Gastrocnemius medialis (tissue), 4 donors: ENCODE data around the gene GOSR1. TPM values are rescaled to one million over a fixed set of nuclear protein-coding genes. Genes with fewer than 3 reads are reported as not detected.
"Not testable (repeated sequence)": the region's sequence is repeated elsewhere in the genome, so short reads cannot be mapped to it uniquely, and the experiment has no call there.

Source experiments
- ATAC-seq, 2 donors: fragments of 150-250 bp; one replicate each; pipeline ENCODE4 v1.9.1; 2016
- DNase-seq, 2 donors: peaks; one replicate each; pipeline ENCODE4 v3.0.0-alpha.2; 2019
- H3K27ac ChIP-seq, 4 donors: fragments of 200-600 bp; sonication (generic); 1 replicate in 1 of 4; 2 replicates in 3 of 4; pipeline ENCODE4 v1.5.1; 2016 to 2018; ENCODE audit warnings: mild to moderate bottlenecking in 2 of 4, moderate library complexity in 1 of 4
- H3K27me3 ChIP-seq, 3 donors: fragments of 200-600 bp; sonication (generic) in 2 of 3; 1 replicate in 1 of 3; 2 replicates in 2 of 3; pipeline versions ENCODE4 v1.5.1 to v1.6.0; 2016 to 2019; ENCODE audit warnings: mild to moderate bottlenecking in 1 of 3, moderate library complexity in 1 of 3
- H3K36me3 ChIP-seq, 2 donors: fragments of 200-600 bp; sonication (generic) in 1 of 2; one replicate each; pipeline ENCODE4 v1.5.1; 2017 to 2018
- H3K4me1 ChIP-seq, 2 donors: fragments of 200-600 bp; sonication (generic) in 1 of 2; one replicate each; pipeline ENCODE4 v1.5.1; 2016 to 2017; ENCODE audit warnings: mild to moderate bottlenecking in 2 of 2
- H3K4me3 ChIP-seq, 4 donors: fragments of 200-600 bp; sonication (generic) in 3 of 4; 1 replicate in 1 of 4; 2 replicates in 3 of 4; pipeline ENCODE4 v1.5.1; 2016 to 2019; ENCODE audit warnings: mild to moderate bottlenecking in 2 of 4
- H3K9me3 ChIP-seq, 3 donors: fragments of 200-600 bp; sonication (generic) in 2 of 3; 1 replicate in 1 of 3; 2 replicates in 2 of 3; pipeline ENCODE4 v1.5.1; 2016 to 2019
- POLR2A ChIP-seq, 2 donors: fragments of 450-650 bp; IDR thresholded peaks; one replicate each; pipeline ENCODE4 v1.6.1; 2017; ENCODE audit warnings: antibody characterized with exemption in 2 of 2, mild to moderate bottlenecking in 2 of 2, moderate library complexity in 2 of 2
- in situ Hi-C, 4 donors: fragments of 200-750 bp; cut with MboI; loops; one replicate each; pipeline versions ENCODE4 v1.15.0 to v1.8.0; 2017; ENCODE audit warnings: low sequenced_read_pairs in 4 of 4
- intact Hi-C: fragments of 100-400 bp; cut with DNase I; formaldehyde crosslinking; loops from one replicate; pipeline ENCODE4 v1.15.1; 2023; ENCODE audit warnings: low total_unique reads
- total RNA-seq, 4 donors: library from RNA; depleted of rRNA; stranded (reverse); fragments of >200 nt; gene quantifications; one replicate each; pipeline versions ENCODE4 v1.1.0 to v1.2.3, GENCODE V29; 2016
- TF ChIP-seq, protein P1 (sequence below), 5 experiments: fragments of 450-650 bp in 3 of 5; fragments of 200-600 bp in 2 of 5; sonication (generic) in 2 of 5; IDR thresholded peaks in 4 of 5; conservative IDR thresholded peaks in 1 of 5; 1 replicate in 4 of 5; 2 replicates in 1 of 5; pipeline ENCODE4 v1.5.1; 2016 to 2019; ENCODE audit warnings: antibody characterized with exemption in 5 of 5, mild to moderate bottlenecking in 3 of 5, moderate library complexity in 3 of 5

The GOSR1 gene
- total RNA-seq, 4 donors from 2014 or later, result 22.7 to 29.1 (median 25.8) TPM

- in situ Hi-C loops, result no loop called here
- no peaks in the 10 kb centered on the region for H3K9me3 ChIP-seq
These were observed 94.7 kb downstream of the GOSR1 start for GRCh38 chr17:30571921-30572320.

DNA sequence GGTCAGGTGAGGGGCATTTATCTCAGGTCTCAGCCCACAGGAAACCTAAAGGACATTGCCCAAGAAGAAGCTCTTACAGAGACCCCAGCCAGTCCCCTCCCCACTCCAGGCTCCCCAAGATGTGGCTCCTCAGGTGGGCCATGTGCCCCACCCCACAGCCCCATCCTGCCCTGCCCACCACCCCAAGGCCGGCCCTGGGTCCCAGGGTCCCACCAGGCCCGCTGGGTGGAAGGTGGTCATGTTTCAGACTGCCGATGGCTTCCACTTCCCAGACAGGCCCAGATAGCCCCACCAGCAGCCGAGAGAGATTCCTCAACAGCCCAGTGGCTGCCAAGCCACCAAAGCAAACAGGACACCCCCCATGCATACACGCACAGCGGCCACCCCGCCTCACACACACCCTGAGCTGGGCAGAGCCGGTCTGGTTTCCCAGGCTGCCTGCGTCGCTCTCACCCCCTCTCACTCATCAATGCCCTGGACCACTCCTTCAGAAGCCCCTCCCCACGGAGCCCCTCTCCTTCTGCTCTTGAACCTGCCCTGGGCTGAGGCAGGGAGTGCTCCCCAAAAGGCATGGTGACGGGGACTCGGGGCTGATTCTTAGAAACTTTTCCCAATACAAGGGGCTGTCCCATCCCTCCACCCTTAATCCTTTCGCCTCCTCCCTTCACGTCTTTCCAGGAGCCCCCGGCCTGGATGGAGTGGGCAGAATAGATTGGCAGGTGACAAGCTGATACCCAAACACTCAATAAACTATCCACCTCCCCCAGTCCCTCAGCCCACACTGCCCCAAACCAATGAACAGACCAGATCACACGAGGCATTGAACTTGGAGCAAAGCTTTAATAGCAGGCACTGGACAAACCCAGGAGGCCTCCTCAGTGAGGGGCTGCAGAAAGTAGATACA is 95.7 kb downstream of the GOSR1 start:
- in situ Hi-C loops, H3K27me3 ChIP-seq, ATAC-seq, H3K27ac ChIP-seq, H3K4me3 ChIP-seq, H3K4me1 ChIP-seq, H3K36me3 ChIP-seq, H3K9me3 ChIP-seq, DNase-seq, intact Hi-C loops: not testable (repeated sequence)

More at GRCh38 chr17:30571921-30572320, 94.7 kb downstream of the GOSR1 start:
- Histone ChIP-seq H3K36me3 (no peaks in the 10 kb centered on the region), H3K4me1 (no peaks in the 10 kb centered on the region), H3K27me3 (peaks cover 0 to 9% (median 9%) of the 10 kb centered on the region in 3 donors), H3K27ac (no peak overlapping the region), H3K4me3 (no peak overlapping the region)
- DNase-seq (no peak), ATAC-seq (no peak)
- intact Hi-C loops, result no loop called here
- TF ChIP-seq, protein P1, sequence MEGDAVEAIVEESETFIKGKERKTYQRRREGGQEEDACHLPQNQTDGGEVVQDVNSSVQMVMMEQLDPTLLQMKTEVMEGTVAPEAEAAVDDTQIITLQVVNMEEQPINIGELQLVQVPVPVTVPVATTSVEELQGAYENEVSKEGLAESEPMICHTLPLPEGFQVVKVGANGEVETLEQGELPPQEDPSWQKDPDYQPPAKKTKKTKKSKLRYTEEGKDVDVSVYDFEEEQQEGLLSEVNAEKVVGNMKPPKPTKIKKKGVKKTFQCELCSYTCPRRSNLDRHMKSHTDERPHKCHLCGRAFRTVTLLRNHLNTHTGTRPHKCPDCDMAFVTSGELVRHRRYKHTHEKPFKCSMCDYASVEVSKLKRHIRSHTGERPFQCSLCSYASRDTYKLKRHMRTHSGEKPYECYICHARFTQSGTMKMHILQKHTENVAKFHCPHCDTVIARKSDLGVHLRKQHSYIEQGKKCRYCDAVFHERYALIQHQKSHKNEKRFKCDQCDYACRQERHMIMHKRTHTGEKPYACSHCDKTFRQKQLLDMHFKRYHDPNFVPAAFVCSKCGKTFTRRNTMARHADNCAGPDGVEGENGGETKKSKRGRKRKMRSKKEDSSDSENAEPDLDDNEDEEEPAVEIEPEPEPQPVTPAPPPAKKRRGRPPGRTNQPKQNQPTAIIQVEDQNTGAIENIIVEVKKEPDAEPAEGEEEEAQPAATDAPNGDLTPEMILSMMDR (IDR thresholded peaks at IDR 0.05 in 4 of 5, conservative IDR thresholded peaks at IDR 0.05 in 1 of 5), result no peak
- no peak for TF ChIP-seq POLR2A (IDR thresholded peaks at IDR 0.05)

DNA sequence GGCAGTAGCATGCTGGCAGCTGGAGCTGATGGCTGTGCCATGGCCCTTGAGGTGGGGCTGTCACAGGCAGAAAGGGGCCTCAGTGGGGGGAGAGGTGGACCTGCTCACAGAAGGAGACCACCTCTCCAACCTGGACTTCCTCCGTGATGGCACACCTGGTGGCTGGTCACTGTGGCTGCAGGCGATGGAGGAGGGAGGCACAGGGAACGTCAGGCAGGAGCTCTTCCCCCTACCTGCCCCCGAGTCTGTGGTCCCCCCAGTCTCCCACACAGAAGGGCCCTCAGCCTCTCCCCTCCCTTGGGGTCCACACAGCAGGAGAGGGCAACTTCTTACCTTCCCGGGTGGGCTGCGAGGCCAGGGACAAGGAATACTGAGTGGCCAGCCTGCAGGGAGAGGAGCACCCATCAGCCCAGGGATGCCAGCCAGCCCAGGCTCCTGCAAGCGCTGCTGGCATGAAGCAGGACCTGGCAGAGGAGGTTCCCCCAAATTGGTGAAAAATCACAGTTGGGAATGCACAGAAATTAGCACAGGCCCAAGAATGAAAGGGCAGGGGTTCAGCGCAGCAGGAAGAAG is 96.5 kb downstream of the GOSR1 start:
- no peak for DNase-seq
- intact Hi-C loops, result no loop called here
- no peak overlapping the region for H3K4me3 ChIP-seq

DNA sequence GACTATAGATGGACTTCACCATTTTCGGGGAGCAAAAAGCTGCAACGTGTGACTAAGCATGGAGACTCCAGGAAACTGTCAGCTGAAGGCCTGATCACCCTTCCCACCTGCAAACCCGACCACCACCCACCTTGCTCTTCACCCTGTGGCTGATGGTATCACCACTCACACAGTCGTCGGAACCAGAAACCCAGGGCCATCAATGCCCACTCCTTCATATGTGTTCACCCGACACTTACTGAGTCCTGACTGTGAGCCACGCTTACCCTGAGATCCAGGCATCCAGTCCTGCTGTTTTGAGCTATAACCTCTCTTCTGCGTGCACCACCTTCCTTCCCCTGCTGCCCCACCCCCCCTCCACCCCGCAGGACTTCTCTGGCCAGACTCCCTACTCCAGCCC is 97.1 kb downstream of the GOSR1 start:
- in situ Hi-C loops, H3K4me1 ChIP-seq, H3K27me3 ChIP-seq, H3K9me3 ChIP-seq, ATAC-seq, H3K27ac ChIP-seq, H3K36me3 ChIP-seq, DNase-seq, intact Hi-C loops, H3K4me3 ChIP-seq: not testable (repeated sequence)

More for the DNA sequence above, 96.5 kb downstream of the GOSR1 start:
- TF ChIP-seq POLR2A (IDR thresholded peaks at IDR 0.05), result no peak
- TF ChIP-seq, protein P1 (IDR thresholded peaks at IDR 0.05 in 4 of 5, conservative IDR thresholded peaks at IDR 0.05 in 1 of 5), result no peak
- H3K27ac ChIP-seq, result no peak overlapping the region
- in situ Hi-C loops, result no loop called here
- H3K36me3 ChIP-seq, result no peaks in the 10 kb centered on the region
- ATAC-seq, result no peak
- no peaks in the 10 kb centered on the region for H3K9me3 ChIP-seq
- H3K27me3 ChIP-seq, result peaks cover 0 to 9% (median 3%) of the 10 kb centered on the region in 3 donors
- H3K4me1 ChIP-seq, result no peaks in the 10 kb centered on the region

DNA sequence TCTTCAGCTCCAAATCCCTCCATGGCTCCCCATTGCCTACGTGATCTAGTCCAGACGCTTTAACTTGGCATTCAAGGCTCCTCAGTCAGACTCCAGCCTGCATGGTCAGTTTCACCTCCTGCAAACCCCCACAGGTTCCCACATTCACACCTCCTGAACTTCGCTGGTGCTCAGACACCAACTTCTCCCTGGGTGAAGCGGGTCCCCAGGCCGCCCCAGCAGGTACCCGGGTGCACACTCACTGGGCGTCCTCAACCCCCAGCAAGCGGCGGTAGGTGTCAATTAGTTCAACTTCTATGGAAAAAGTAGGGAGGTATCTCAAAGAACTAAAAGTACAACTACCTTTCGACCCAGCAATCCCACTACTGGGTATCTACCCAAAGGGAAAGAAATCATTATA is 97.6 kb downstream of the GOSR1 start:
- in situ Hi-C loops, result not testable (repeated sequence)

GRCh38 chr17:30575648-30576325 is 98.6 kb downstream of the GOSR1 start:
- H3K4me3 ChIP-seq, ATAC-seq, H3K27me3 ChIP-seq, in situ Hi-C loops, H3K9me3 ChIP-seq, H3K4me1 ChIP-seq, DNase-seq, intact Hi-C loops, H3K36me3 ChIP-seq, H3K27ac ChIP-seq: not testable (repeated sequence)

More for the DNA sequence above, 97.6 kb downstream of the GOSR1 start:
- H3K36me3 ChIP-seq, DNase-seq, H3K27me3 ChIP-seq, H3K4me1 ChIP-seq, H3K4me3 ChIP-seq, H3K9me3 ChIP-seq, H3K27ac ChIP-seq, ATAC-seq, intact Hi-C loops: not testable (repeated sequence)
